ENCODE results near the gene SCN10A.

DNA sequence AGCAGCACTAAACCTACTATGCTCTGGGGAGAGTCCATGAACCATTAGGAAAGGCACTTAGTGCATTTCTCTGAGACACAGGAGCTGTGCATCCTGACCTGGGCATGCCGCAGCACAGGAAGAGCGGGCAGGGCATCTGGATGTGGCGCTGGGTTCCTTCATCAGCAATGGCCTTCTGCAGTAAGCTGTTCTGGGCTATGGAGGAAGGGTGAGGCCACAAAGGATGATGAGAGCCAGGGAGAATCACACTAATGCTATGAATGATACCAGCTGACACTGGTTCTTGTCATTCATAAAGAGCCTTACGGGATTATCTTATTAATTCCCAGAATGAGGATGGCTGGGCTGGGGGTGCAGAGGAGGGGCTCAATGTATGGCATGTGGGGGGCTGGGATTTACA is 12.7 kb upstream of the SCN10A start:
- TF ChIP-seq, protein P1, sequence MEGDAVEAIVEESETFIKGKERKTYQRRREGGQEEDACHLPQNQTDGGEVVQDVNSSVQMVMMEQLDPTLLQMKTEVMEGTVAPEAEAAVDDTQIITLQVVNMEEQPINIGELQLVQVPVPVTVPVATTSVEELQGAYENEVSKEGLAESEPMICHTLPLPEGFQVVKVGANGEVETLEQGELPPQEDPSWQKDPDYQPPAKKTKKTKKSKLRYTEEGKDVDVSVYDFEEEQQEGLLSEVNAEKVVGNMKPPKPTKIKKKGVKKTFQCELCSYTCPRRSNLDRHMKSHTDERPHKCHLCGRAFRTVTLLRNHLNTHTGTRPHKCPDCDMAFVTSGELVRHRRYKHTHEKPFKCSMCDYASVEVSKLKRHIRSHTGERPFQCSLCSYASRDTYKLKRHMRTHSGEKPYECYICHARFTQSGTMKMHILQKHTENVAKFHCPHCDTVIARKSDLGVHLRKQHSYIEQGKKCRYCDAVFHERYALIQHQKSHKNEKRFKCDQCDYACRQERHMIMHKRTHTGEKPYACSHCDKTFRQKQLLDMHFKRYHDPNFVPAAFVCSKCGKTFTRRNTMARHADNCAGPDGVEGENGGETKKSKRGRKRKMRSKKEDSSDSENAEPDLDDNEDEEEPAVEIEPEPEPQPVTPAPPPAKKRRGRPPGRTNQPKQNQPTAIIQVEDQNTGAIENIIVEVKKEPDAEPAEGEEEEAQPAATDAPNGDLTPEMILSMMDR (IDR thresholded peaks at IDR 0.05) = no peak
- no peak for TF ChIP-seq POLR2A (IDR thresholded peaks at IDR 0.05)
